K562 (cell line): Measurements from ENCODE around the gene SV2A. TPM values are rescaled to one million over a fixed set of nuclear protein-coding genes. Genes with fewer than 3 reads are reported as not detected.
"Not testable (repeated sequence)": the region's sequence is repeated elsewhere in the genome, so short reads cannot be mapped to it uniquely, and the experiment has no call there.

ENCODE experiments used
- ATAC-seq: fragments of 200-7000 bp; cut with Tn5 transposase; 3 replicates; pipeline ENCODE4 v1.9.1; 2020; ENCODE audit warnings: moderate library complexity
- BruUV-seq: library from RNA; stranded (reverse); fragments of 400-500 nt; replicated peaks from 2 replicates; lab custom pipeline; 2021; lab: Mats Ljungman, UMichigan
- CTCF ChIA-PET: fragments of 300-600 bp; formaldehyde crosslinking; extraction: SDS; loops from one replicate; lab custom pipeline; 2021; ENCODE audit warnings: low intra/inter-chr PET ratio; lab: Yijun Ruan, JAX
- POLR2A ChIA-PET: fragments of 300-600, 350-650 bp; sonication (Branson Sonifier 250); formaldehyde crosslinking; extraction: SDS; loops from one replicate; lab custom pipeline; 2021; ENCODE audit warnings: antibody characterized with exemption, inconsistent platforms; lab: Yijun Ruan, JAX
- DNase-seq, 4 experiments: peaks; one replicate each; pipeline versions ENCODE4 v3.0.0 to v3.0.0-alpha.2; 2011 to 2018; ENCODE audit warnings: low spot score in 3 of 4, mixed read lengths in 3 of 4; ENCODE audit errors: extremely low read depth in 1 of 4
- FAIRE-seq: peaks from 2 replicates; lab custom pipeline; 2011; peaks lifted over from hg19 to GRCh38; lab: Jason Lieb, UNC
- H2AFZ ChIP-seq: 2 replicates; pipeline ENCODE4 v1.6.0; 2011; ENCODE audit warnings: low read depth, low read length, control low read depth, inconsistent platforms
- H3K27ac ChIP-seq: fragments of 200-600 bp; 3 replicates; pipeline ENCODE4 v1.8.0; 2011; ENCODE audit warnings: low read depth, mild to moderate bottlenecking, control low read depth, inconsistent platforms, low read length, moderate library complexity, mixed read lengths; ENCODE audit errors: extremely low read depth
- H3K27me3 ChIP-seq, 2 experiments: fragments of 300-600 bp in 1 of 2; 2 replicates in 1 of 2; 3 replicates in 1 of 2; pipeline versions ENCODE4 v1.6.0 to v1.8.0; 2011; ENCODE audit warnings: inconsistent platforms in 2 of 2, low read length in 2 of 2, mild to moderate bottlenecking in 1 of 2, mixed read lengths in 1 of 2, moderate library complexity in 1 of 2; ENCODE audit not compliant: control insufficient read depth in 2 of 2, insufficient read depth in 2 of 2
- H3K36me3 ChIP-seq: fragments of 300-600 bp; 3 replicates; pipeline ENCODE4 v1.8.0; 2011; ENCODE audit warnings: mild to moderate bottlenecking, low read length, inconsistent platforms; ENCODE audit not compliant: control insufficient read depth, insufficient read depth
- H3K4me1 ChIP-seq, 2 experiments: fragments of 200-600 bp in 1 of 2; replicated peaks in 1 of 2; 2 replicates in 1 of 2; 3 replicates in 1 of 2; pipeline versions ENCODE4 v1.5.1 to v1.8.0; 2011; ENCODE audit warnings: inconsistent platforms in 2 of 2, low read length in 2 of 2, mild to moderate bottlenecking in 1 of 2, mixed read lengths in 1 of 2, moderate library complexity in 1 of 2; ENCODE audit not compliant: control insufficient read depth in 2 of 2, insufficient read depth in 2 of 2
- H3K4me2 ChIP-seq: 2 replicates; pipeline ENCODE4 v1.6.1; 2011; ENCODE audit warnings: low read length, control low read depth, inconsistent platforms, mixed read lengths; ENCODE audit not compliant: insufficient read depth
- H3K4me3 ChIP-seq: fragments of 200-600 bp; sonication (generic), shearing (Covaris generic); 2 replicates; pipeline ENCODE4 v1.5.1; 2016; ENCODE audit warnings: control low read depth, inconsistent platforms
- H3K79me2 ChIP-seq: fragments of 200-600 bp; 3 replicates; pipeline ENCODE4 v1.8.0; 2011; ENCODE audit warnings: low read length, inconsistent platforms; ENCODE audit not compliant: control insufficient read depth, insufficient read depth
- H3K9ac ChIP-seq, 2 experiments: 2 replicates each; pipeline versions ENCODE4 v1.6.0 to v1.6.1; 2011; ENCODE audit warnings: low read depth in 2 of 2, low read length in 2 of 2, control low read depth in 1 of 2, inconsistent platforms in 1 of 2, mild to moderate bottlenecking in 1 of 2, mixed read lengths in 1 of 2; ENCODE audit not compliant: insufficient read depth in 1 of 2
- H3K9me1 ChIP-seq: one replicate; pipeline ENCODE4 v1.6.0; 2011; ENCODE audit warnings: inconsistent platforms, mild to moderate bottlenecking, low read length, moderate library complexity; ENCODE audit not compliant: control insufficient read depth, insufficient read depth
- H3K9me3 ChIP-seq: replicated peaks from 2 replicates; pipeline ENCODE4 v1.5.1; 2011; ENCODE audit warnings: low read depth, low read length, inconsistent platforms; ENCODE audit not compliant: control insufficient read depth, insufficient read depth
- H4K20me1 ChIP-seq: replicated peaks from 2 replicates; pipeline ENCODE4 v1.6.1; 2011; ENCODE audit warnings: low read length, inconsistent platforms, mixed read lengths; ENCODE audit not compliant: control insufficient read depth, insufficient read depth
- BRF1 ChIP-seq: IDR thresholded peaks from 3 replicates; pipeline ENCODE4 v1.6.1; 2011; ENCODE audit warnings: borderline replicate concordance, mild to moderate bottlenecking; ENCODE audit not compliant: insufficient read length; ENCODE audit errors: extremely low read depth
- CSDE1 ChIP-seq, 2 experiments: fragments of 450-650 bp; IDR thresholded peaks; 2 replicates each; pipeline ENCODE4 v1.6.1; 2016; ENCODE audit warnings: mild to moderate bottlenecking in 1 of 2
- ZBTB17 ChIP-seq: fragments of 450-650 bp; formaldehyde crosslinking; IDR thresholded peaks from 2 replicates; pipeline ENCODE4 v1.4.0; 2020; ENCODE audit warnings: mild to moderate bottlenecking
- WGBS: fragments of 100-300 bp; shearing (Covaris generic); methylation state at CpG from one replicate; pipeline ENCODE4 v1.1.6; 2016; ENCODE audit warnings: low coverage, mixed read lengths; ENCODE audit not compliant: insufficient coverage; ENCODE audit errors: missing lambda C conversion rate; 5-methylcytosine and 5-hydroxymethylcytosine counted together
- in situ Hi-C: fragments of 300-500 bp; cut with MboI; formaldehyde crosslinking; loops from 4 replicates; pipeline ENCODE4 v1.15.0; 2018; ENCODE audit warnings: inconsistent platforms, mixed read lengths
- intact Hi-C: fragments of 100-400 bp; cut with micrococcal nuclease; formaldehyde crosslinking; loops from 2 replicates; pipeline ENCODE4 v1.14.2; 2022
- polyA plus RNA-seq, 8 experiments: library from polyadenylated mRNA; depleted of rRNA in 4 of 8; stranded (reverse) in 5 of 8; unstranded in 3 of 8; fragments of >200 nt; fragmentation: Nextera tagmentation in 2 of 8; fragmentation: Illumina TruSeq in 1 of 8; extraction: Ambion mirVana in 2 of 8; extraction: Trizol in 1 of 8; gene quantifications; 2 replicates each; pipeline versions ENCODE4 v1.2.1 to v1.2.3, GENCODE V29; 2011 to 2014; ENCODE audit warnings: inconsistent platforms in 1 of 8, missing spikeins in 1 of 8
- total RNA-seq, 7 experiments: library from RNA; depleted of rRNA in 6 of 7; stranded (reverse); fragments of >200 nt in 6 of 7; fragmentation: Illumina TruSeq in 2 of 7; extraction: Trizol in 2 of 7; gene quantifications; 2 replicates each; pipeline versions ENCODE4 v1.2.1 to v1.2.3, GENCODE V29; 2011 to 2021; ENCODE audit warnings: low replicate concordance in 1 of 7
- TF ChIP-seq, protein P1 (sequence below): sonication (generic); formaldehyde crosslinking; IDR thresholded peaks from 2 replicates; pipeline ENCODE4 v1.8.0; 2022; ENCODE audit warnings: mild to moderate bottlenecking, missing genetic modification reagents
- TF ChIP-seq, protein P2 (sequence below): fragments of 450-650 bp; formaldehyde crosslinking; IDR thresholded peaks from 2 replicates; pipeline ENCODE4 v1.4.0; 2020; ENCODE audit warnings: mild to moderate bottlenecking, moderate library complexity
- TF ChIP-seq, protein P3 (sequence below): fragments of 450-650 bp; IDR thresholded peaks from 2 replicates; pipeline ENCODE4 v1.7.0; 2016; ENCODE audit warnings: borderline replicate concordance

Gene SV2A
- total and polyA plus RNA-seq, 9 of the 15 experiments (the other 6 are each of a cell fraction or from before 2014, with no cell fraction given), result 0.07 to 0.22 (median 0.11) TPM; not detected in 1

DNA sequence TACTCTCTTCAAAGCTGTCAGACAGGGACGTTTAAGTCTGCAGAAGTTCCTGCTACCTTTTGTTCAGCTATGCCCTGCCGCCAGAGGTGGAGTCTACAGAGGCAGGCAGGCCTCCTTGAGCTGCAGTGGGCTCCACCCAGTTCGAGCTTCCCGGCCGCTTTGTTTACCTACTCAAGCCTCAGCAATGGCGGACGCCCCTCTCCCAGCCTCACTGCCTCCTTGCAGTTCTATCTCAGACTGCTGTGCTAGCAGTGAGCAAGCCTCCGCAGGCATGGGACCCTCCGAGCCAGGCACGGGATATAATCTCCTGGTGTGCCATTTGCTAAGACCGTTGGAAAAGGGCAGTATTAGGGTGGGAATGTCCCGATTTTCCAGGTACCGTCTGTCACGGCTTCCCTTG is 39.9 kb upstream of the SV2A start:
- H3K79me2 ChIP-seq, intact Hi-C loops, H2AFZ ChIP-seq, H3K4me3 ChIP-seq, DNase-seq, CTCF ChIA-PET, H3K27me3 ChIP-seq, H4K20me1 ChIP-seq, H3K9me3 ChIP-seq, H3K4me1 ChIP-seq, H3K27ac ChIP-seq, ATAC-seq, BruUV-seq, H3K9ac ChIP-seq, H3K9me1 ChIP-seq, H3K4me2 ChIP-seq, FAIRE-seq, in situ Hi-C loops: not testable (repeated sequence)
- H3K36me3 ChIP-seq, result peaks cover 43% of the 10 kb centered on the region
- POLR2A ChIA-PET, result interaction anchor here (0.7 kb wide), 1 partner anchor 10 kb away, joined by 3 read pairs; no protein-coding TSS in a partner anchor
- 96% methylated on average over 11 of the region's 14 CpGs for WGBS

DNA sequence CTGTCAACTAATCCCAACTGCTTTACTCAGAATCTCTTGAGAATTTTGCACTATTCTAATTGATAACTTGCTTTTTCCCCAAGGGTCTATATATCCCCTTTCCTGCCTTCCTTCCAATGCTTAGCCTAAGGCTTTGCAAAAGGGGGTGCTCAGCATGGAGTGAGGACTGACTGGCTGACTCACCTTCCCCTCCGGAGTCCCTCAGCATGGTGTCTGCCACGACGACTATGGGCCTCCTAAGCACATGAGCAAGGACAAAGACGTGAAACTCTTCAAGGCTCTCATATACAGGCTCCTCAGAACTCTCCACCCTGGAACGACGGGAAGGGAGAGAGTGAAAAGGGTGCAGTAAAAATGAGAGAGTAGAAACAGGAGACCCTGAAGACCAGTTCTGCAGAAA is 32.3 kb upstream of the SV2A start:
- DNase-seq, result no peak
- Histone ChIP-seq H3K9me1 (no peaks in the 10 kb centered on the region), H4K20me1 (no peaks in the 10 kb centered on the region), H3K36me3 (peaks cover 36% of the 10 kb centered on the region), H3K4me1 (no peaks in the 10 kb centered on the region), H3K9ac (no peak overlapping the region), H3K27me3 (no peaks in the 10 kb centered on the region), H3K4me2 (no peak overlapping the region), H3K4me3 (no peak overlapping the region), H2AFZ (no peak overlapping the region), H3K79me2 (no peaks in the 10 kb centered on the region), H3K27ac (no peak overlapping the region), H3K9me3 (no peaks in the 10 kb centered on the region)
- FAIRE-seq, result no peak
- ChIA-PET POLR2A (interaction anchor here (0.6 to 1.0 kb wide), 2 partner anchors 38 to 85 kb away, joined by 3 to 4 read pairs; no protein-coding TSS in a partner anchor), CTCF (no interaction called here)
- no TSS peak for BruUV-seq
- ATAC-seq, result no peak
- no peak for TF ChIP-seq ZBTB17 (CRISPR knock-in tag)
- TF ChIP-seq, protein P1, sequence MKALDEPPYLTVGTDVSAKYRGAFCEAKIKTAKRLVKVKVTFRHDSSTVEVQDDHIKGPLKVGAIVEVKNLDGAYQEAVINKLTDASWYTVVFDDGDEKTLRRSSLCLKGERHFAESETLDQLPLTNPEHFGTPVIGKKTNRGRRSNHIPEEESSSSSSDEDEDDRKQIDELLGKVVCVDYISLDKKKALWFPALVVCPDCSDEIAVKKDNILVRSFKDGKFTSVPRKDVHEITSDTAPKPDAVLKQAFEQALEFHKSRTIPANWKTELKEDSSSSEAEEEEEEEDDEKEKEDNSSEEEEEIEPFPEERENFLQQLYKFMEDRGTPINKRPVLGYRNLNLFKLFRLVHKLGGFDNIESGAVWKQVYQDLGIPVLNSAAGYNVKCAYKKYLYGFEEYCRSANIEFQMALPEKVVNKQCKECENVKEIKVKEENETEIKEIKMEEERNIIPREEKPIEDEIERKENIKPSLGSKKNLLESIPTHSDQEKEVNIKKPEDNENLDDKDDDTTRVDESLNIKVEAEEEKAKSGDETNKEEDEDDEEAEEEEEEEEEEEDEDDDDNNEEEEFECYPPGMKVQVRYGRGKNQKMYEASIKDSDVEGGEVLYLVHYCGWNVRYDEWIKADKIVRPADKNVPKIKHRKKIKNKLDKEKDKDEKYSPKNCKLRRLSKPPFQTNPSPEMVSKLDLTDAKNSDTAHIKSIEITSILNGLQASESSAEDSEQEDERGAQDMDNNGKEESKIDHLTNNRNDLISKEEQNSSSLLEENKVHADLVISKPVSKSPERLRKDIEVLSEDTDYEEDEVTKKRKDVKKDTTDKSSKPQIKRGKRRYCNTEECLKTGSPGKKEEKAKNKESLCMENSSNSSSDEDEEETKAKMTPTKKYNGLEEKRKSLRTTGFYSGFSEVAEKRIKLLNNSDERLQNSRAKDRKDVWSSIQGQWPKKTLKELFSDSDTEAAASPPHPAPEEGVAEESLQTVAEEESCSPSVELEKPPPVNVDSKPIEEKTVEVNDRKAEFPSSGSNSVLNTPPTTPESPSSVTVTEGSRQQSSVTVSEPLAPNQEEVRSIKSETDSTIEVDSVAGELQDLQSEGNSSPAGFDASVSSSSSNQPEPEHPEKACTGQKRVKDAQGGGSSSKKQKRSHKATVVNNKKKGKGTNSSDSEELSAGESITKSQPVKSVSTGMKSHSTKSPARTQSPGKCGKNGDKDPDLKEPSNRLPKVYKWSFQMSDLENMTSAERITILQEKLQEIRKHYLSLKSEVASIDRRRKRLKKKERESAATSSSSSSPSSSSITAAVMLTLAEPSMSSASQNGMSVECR (CRISPR knock-in tag), result no peak
- TF ChIP-seq CSDE1 (IDR thresholded peaks at IDR 0.05), result no peak
- TF ChIP-seq, protein P2, sequence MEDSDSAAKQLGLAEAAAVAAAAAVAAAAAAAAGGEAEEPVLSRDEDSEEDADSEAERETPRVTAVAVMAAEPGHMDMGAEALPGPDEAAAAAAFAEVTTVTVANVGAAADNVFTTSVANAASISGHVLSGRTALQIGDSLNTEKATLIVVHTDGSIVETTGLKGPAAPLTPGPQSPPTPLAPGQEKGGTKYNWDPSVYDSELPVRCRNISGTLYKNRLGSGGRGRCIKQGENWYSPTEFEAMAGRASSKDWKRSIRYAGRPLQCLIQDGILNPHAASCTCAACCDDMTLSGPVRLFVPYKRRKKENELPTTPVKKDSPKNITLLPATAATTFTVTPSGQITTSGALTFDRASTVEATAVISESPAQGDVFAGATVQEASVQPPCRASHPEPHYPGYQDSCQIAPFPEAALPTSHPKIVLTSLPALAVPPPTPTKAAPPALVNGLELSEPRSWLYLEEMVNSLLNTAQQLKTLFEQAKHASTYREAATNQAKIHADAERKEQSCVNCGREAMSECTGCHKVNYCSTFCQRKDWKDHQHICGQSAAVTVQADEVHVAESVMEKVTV (CRISPR knock-in tag), result no peak
- TF ChIP-seq BRF1, result no peak
- TF ChIP-seq, protein P3, sequence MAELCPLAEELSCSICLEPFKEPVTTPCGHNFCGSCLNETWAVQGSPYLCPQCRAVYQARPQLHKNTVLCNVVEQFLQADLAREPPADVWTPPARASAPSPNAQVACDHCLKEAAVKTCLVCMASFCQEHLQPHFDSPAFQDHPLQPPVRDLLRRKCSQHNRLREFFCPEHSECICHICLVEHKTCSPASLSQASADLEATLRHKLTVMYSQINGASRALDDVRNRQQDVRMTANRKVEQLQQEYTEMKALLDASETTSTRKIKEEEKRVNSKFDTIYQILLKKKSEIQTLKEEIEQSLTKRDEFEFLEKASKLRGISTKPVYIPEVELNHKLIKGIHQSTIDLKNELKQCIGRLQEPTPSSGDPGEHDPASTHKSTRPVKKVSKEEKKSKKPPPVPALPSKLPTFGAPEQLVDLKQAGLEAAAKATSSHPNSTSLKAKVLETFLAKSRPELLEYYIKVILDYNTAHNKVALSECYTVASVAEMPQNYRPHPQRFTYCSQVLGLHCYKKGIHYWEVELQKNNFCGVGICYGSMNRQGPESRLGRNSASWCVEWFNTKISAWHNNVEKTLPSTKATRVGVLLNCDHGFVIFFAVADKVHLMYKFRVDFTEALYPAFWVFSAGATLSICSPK, result no peak
- intact Hi-C loops (no loop called here), in situ Hi-C loops (no loop called here)
- WGBS, result 77% methylated on average over 6 of the region's 6 CpGs
